Measurements from ENCODE around the gene MAP4K1.
"Not testable (repeated sequence)": the region's sequence is repeated elsewhere in the genome, so short reads cannot be mapped to it uniquely, and the experiment has no call there.

The MAP4K1 gene

DNA sequence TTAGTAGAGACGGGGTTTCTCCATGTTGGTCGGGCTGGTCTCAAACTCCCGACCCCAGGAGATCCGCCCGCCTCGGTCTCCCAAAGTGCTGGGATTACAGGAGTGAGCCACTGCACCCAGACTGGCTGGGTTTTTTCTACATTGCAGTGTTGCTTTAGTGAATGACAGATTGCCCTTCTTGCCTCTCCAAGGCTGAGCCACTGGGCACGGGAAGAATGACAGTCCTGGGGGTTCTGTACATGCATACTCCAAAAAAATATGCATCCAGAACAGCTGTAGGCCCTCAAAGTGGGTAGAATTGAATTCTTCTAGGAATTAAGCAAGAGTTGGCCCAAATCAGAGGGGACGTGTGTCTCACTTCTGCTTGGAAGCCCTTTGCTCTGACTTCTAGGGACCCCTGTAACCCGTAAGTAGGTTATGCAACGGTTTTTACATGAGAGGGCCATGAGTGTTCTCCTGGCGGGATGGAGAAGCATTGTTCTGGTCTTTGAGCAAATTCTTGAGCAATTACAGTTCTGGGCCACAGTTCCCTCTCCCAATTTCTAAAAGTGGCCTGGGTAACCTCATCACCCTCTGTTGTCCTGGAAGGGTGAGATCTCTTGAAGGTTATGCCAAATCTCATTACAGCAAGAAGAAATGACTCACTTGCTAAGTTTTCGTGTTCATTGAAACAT is 33.3 kb upstream of the MAP4K1 start:
- DNase-seq = no peak

DNA sequence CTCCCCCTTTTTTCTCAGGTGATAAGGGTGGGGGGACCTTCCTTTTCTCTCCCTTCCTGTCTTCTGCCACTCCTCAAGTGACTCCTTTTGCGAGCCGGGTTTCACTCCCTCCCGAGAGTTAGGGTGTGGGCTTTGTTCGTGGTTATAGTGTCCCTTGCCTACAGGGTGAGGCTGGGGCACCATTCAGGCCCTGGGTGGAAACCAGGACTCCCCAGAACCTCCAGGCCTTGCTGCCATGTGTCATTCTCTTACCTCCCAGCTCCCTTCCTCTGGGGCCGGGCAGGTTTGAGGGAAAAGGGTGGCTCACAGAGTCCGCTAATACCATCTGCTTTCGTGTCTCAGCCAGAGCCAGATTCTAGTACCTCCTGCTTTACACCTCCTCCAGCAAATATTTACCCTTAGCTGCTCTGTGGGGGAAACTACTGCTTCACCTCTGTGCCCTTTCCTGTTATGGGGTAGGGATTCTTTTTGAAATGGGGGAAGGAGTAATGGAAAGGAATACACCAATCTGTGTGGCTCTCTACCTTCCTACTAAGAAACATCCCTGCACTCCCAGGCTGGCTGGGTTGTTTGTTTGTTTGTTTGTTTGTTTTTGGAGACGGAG is 32.5 kb upstream of the MAP4K1 start:
- no peak for DNase-seq

GRCh38 chr19:38649305-38650171 is 31.8 kb upstream of the MAP4K1 start:
- peak; percentile 66 for DNase-seq

GRCh38 chr19:38648769-38649304 is 31.1 kb upstream of the MAP4K1 start:
- no peak for DNase-seq

DNA sequence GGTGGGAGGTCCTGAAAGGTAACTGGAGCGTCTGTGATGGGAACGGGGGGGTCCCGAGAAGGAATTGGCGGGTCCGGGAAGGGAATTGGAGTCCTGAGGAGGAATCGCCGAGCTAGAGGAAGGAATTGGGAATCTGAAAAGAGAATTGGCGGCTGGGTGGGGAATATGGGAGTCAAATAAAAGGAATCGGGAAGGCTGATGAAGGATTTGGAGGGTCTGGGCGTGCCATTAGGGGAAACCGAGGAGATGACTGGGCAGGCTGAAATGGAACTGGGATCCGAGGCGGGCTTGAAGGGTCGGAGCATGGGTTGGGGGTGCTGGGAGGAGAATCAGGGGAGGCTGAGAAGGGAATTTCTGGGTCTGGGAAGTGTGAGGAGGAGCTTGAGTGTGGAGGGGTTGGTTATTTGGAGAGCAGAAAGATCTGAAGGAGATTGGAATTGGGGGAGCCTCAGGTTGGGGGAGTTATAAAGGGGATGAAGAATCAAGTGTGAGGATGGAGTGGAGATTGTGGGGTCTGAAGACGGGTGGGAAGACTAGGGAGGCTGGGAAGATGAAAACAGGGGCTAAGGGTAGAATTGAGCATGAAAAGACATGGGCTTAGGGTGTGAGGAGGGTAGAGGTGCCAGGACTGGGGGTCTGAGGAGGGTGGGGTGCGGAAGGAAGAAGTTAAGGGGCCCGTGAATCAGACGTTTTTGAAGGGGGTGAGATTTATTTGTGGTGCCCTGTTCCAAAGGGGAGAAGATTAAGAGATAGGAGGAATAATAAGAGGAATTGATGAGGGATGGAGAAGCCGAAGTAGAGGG is 30.4 kb upstream of the MAP4K1 start:
- DNase-seq = no peak

GRCh38 chr19:38647368-38647965 is 29.7 kb upstream of the MAP4K1 start, which contains the start of gene ACTN4:
Gene ACTN4 (plus strand): TSS chr19:38647649. CDS start chr19:38647746, 97 bp downstream.
- DNase-seq = peak; percentile 97

DNA sequence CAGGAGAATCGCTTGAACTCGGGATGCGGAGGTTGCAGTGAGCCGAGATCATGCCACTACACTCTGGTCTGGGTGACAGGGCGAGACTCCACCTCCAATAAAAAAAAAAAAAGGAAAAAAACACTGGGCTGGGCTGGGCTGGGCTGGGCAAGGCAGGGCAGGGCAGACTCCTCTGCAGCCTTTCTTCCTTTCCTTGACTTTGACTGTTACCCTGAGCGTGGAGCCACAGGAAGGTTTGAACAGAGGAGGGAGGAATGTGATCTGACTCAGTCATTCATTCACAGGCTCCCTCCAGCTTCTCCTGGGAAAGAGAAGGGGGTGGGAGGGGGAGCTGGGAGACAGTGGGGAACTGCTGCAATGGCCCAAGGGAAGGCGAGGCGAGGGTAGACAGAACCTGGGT is 27.0 kb upstream of the MAP4K1 start:
- no peak for DNase-seq

DNA sequence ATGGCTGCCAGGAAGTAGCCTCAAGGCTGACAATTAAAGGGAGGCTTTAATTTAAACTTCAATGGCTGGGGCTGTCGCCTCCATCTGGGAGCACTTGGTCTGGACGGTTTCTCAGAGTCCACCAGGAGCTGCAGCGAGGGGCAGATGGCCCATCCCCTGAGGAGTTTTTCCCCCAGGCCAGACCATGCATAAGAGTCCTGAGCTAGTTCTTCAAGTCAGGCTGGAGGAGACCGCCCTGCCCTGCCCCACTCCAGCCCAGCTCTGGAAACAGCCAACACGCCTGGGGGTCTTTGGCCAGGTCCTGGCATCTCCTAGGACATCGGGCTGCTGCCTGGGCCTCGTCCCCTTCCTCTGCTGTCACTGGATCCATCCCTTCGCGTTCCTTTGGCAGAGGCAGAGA is 24.4 kb upstream of the MAP4K1 start:
- DNase-seq = no peak

- no peak for DNase-seq
Observed at GRCh38 chr19:38640368-38640767, 22.6 kb upstream of the MAP4K1 start.

DNA sequence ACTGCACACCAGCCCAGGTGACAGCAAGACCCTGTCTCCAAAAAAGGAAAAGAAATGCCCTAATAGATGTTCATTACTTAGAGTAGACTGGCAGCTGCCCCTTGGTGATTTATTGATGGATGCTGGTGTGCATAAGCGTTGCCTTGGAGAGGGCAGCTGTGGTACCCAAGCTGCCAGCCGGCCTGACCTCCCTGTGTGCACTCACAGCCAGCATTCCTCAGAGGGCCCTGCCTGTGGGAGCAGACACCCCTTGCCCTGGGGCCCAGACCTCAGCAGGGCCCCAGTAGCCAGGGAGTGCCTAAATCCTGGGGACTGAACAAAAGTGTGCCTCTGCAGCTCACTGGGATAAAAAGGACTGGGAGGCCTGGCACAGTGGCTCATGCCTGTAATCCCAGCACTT is 21.9 kb upstream of the MAP4K1 start:
- no peak for DNase-seq

GRCh38 chr19:38638461-38638860 is 20.7 kb upstream of the MAP4K1 start:
- DNase-seq = no peak

GRCh38 chr19:38635483-38636399 is 18.0 kb upstream of the MAP4K1 start:
- no peak for DNase-seq

- peak; percentile 81 for DNase-seq
Observed at GRCh38 chr19:38634757-38635482, 17.2 kb upstream of the MAP4K1 start.

DNA sequence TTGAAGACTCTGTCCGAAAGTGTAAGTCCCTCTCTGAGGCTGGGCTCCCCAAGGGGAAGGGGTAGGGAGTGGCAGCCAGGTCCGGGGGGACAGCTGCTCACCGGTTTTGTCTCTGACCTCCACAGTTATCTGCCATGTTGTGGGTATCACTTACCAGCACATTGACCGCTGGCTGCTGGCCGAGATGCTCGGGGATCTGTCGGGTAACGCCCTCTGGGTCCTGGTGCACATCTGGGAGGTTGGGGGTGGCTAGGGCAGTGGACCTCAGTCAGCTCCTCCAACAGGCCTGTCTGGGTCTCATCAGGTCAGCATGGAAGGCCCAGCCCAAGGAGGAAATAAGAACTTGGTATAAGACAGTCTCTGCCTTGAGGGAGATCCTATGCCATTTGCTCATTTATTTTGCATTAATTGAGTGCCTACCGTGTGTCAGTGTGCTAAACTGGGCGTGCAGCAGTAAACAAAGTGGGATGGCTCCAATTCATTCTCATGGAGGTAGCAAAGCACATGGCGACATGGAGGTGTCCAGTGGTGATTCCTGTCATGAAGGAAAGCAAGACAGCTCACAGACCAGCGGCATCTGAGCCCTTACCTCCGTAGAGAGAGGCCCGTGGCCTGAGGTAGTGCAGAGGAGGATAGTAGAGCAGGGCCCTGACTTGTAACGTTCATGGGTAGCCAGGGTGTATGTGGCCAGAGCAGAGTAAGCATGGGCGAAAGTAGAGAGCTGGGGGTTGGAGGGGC is 14.9 kb upstream of the MAP4K1 start:
- DNase-seq = no peak

- DNase-seq = not testable (repeated sequence)
Observed at GRCh38 chr19:38631811-38632475, 14.2 kb upstream of the MAP4K1 start.

- DNase-seq = not testable (repeated sequence)
Observed at GRCh38 chr19:38631301-38631700, 13.5 kb upstream of the MAP4K1 start.

DNA sequence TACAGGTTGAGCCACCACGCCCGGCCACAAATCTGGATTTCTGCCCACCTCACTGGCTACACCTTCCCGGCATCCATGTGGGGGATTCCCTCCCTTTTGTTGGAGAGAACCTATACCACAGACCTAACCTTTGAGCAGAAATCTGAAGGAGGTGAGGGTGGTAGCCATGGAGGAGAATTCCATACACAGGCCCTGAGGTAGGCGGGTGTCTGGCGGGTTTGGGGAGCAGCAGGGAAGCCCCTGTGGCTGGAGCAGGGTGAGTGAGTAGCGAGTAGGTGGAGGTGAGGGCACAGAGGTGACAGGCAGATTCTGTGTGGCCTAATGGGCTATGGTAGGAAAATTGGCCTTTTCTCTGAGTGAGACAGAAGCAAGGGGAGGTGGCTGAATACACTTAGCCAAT is 11.8 kb upstream of the MAP4K1 start:
- no peak for DNase-seq

DNA sequence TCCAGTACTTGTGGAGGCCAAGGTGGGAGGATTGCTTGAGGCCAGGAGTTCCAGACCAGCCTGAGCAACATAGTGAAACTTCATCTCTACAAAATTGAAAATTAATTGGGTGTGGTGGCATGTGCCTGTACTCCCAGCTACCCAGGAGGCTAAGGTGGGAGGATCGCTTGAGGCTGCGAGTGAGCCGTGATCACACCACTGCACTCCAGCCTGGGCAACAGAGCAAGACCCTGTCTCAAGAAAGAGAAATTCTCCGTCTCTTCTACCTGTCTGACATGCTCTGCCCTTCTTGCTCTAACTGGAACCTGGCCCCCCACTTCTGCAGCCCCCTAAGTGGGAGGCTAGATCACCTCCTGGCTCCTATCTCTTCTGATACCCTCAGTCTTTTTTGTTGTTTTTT is 8.6 kb upstream of the MAP4K1 start:
- no peak for DNase-seq

DNA sequence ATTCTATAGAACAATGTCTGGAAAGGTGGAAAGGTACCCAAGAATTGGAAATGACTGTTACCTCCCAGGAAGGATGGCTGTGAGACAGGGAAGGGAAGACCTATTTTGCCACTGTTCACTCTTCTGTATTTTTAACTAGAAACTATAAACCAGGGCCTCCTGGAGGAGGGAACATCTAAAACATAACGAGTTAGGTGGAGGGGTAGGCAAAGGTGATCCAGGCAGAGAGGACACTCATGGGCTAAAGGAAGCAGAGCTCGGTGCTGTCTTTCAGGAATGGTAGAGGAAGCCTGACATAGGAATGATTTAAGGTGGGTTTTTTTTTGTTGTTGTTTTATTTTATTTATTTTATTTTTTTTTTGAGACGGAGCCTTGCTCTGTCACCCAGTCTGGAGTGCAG is 7.1 kb upstream of the MAP4K1 start:
- DNase-seq = no peak
